GM18505 (cell line): ENCODE measurements around the gene REPS2.

Experiments used
- ATAC-seq: cut with Tn5 transposase; IDR thresholded peaks from one replicate; pipeline ENCODE4 v1.9.1; 2021; ENCODE audit not compliant: unreplicated experiment
- POLR2A ChIP-seq: IDR thresholded peaks from 4 replicates; pipeline ENCODE4 v1.6.1; 2011; ENCODE audit warnings: borderline replicate concordance; ENCODE audit not compliant: insufficient read depth, insufficient read length; ENCODE audit errors: extremely low read depth

Gene REPS2

GRCh38 chrX:17027931-17028330 lies 81.5 kb downstream of the REPS2 start:
- no peak for TF ChIP-seq POLR2A
- ATAC-seq, result no peak

GRCh38 chrX:17028356-17028755 lies 81.9 kb downstream of the REPS2 start:
- ATAC-seq, result no peak
- TF ChIP-seq POLR2A, result no peak

- TF ChIP-seq POLR2A, result no peak
- ATAC-seq, result no peak
Observed at GRCh38 chrX:17030092-17030491, 83.6 kb downstream of the REPS2 start.

- ATAC-seq, result no peak
- TF ChIP-seq POLR2A, result no peak
Observed at GRCh38 chrX:17030580-17031270, 84.3 kb downstream of the REPS2 start.

GRCh38 chrX:17031827-17032226 lies 85.4 kb downstream of the REPS2 start:
- ATAC-seq, result no peak
- no peak for TF ChIP-seq POLR2A

GRCh38 chrX:17032351-17032750 lies 85.9 kb downstream of the REPS2 start:
- ATAC-seq, result no peak
- TF ChIP-seq POLR2A, result no peak

- no peak for ATAC-seq
- TF ChIP-seq POLR2A, result no peak
Observed at GRCh38 chrX:17033225-17033624, 86.8 kb downstream of the REPS2 start.

- ATAC-seq, result no peak
- TF ChIP-seq POLR2A, result no peak
Observed at GRCh38 chrX:17035111-17035510, 88.7 kb downstream of the REPS2 start.

GRCh38 chrX:17036171-17036961 lies 89.9 kb downstream of the REPS2 start:
- no peak for ATAC-seq
- TF ChIP-seq POLR2A, result no peak

- no peak for ATAC-seq
- no peak for TF ChIP-seq POLR2A
Observed at GRCh38 chrX:17038277-17038676, 91.8 kb downstream of the REPS2 start.

- no peak for ATAC-seq
- TF ChIP-seq POLR2A, result no peak
Observed at GRCh38 chrX:17038681-17039161, 92.3 kb downstream of the REPS2 start.

GRCh38 chrX:17039826-17040225 lies 93.4 kb downstream of the REPS2 start:
- TF ChIP-seq POLR2A, result no peak
- no peak for ATAC-seq

GRCh38 chrX:17040711-17041110 lies 94.3 kb downstream of the REPS2 start:
- no peak for ATAC-seq
- TF ChIP-seq POLR2A, result no peak

GRCh38 chrX:17042037-17042436 lies 95.6 kb downstream of the REPS2 start:
- no peak for ATAC-seq
- TF ChIP-seq POLR2A, result no peak
